GM10266 (cell line): ENCODE measurements around the gene KCNH1.
A peak's percentile ranks its signal among the peaks of the same experiment; 100 is the strongest.

Source experiments
- DNase-seq: peaks from one replicate; pipeline ENCODE4 v3.0.0; 2012; ENCODE audit errors: extremely low spot score
- CTCF ChIP-seq: IDR thresholded peaks from 2 replicates; pipeline ENCODE4 v1.5.1; 2012; ENCODE audit warnings: mild to moderate bottlenecking, low read depth; ENCODE audit not compliant: control insufficient read depth, insufficient read depth; ENCODE audit errors: missing control alignments

Gene KCNH1

DNA sequence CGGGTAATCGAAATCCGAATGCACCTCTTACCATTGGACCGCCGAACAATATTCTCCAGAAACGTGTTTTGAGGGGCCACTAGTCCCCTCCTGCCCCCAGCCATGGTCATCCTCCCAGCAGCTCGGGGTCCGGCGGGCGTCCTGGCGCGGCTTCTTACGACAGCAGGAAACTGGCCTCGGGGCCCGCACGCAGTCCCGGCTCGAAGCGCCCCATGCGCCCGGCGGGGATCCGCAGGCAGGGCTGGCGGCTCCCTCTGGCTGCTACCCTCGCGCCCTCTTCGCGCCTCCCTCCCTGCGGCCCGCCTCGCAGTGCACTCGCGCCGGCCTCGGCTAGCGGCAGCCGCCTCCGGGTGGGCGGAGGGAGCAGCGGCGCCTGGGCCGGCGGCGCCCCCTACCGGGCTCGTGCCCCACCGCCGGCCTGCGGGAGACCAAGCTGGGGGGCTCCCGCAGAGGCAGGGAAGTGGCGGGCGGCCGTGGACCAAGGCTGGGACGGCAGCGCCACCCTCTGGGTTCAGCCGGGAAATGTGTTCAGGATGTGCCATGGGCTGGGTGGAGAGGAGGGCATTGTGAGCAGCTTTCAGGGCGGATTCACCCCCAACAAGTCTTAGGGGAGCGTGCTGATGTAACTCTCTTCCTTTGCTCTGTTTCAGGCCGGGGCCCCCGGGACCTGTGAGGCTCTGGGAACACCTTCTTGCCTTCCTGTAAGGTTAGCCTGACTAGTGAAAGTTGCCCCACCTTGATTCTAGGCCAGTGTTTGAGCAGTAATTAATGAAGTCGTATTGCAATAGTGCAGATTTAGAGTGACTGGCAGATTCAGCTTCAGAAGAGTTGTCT lies at the start of gene KCNH1:
Gene KCNH1 (minus strand): TSS at position 313 of the 834 bp plus-strand sequence. CDS start 203 bp downstream, at position 110.
- peak; percentile 78 for TF ChIP-seq CTCF
- peak; percentile 89 for DNase-seq

- TF ChIP-seq CTCF = no peak
- no peak for DNase-seq
Observed at GRCh38 chr1:211182746-211183145, 48.8 kb upstream of the KCNH1 start.

DNA sequence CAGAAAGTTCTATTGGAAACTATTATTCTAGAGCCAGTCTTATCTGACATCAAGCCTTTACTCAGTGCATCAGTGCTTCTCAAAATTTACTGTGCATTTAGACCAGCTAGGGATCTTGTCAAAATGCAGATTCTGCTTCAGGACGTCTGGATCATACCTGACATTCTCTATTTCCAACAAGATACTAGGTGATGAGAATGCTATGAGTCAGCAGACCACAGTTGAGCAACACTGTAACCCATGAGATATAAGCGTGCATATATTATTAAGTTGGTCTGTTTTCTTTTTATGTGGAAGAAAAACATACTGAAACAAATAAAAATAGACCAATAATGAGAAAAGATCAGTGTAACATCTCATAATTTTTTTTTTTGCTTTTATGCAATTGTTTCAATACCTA lies 40.4 kb upstream of the KCNH1 start:
- DNase-seq = no peak
- no peak for TF ChIP-seq CTCF

DNA sequence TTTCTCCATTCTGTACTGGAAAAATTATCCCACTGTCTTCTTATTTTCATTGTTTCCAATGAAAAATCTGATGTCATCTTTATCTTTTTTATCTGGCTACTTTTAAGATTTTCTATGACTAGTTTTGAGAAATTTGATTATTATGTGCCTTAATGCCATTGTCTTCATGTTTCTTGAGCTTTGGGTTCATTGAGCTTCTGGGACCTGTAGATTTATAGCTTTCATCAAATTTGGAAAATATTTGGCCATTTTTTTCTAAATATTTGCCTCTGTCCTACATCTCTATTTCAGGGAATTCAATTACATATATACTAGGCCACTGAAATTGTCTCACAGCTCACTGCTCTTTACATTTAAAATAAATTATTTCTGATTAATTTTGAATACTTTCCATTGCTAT lies 38.7 kb upstream of the KCNH1 start:
- no peak for DNase-seq
- TF ChIP-seq CTCF = no peak

DNA sequence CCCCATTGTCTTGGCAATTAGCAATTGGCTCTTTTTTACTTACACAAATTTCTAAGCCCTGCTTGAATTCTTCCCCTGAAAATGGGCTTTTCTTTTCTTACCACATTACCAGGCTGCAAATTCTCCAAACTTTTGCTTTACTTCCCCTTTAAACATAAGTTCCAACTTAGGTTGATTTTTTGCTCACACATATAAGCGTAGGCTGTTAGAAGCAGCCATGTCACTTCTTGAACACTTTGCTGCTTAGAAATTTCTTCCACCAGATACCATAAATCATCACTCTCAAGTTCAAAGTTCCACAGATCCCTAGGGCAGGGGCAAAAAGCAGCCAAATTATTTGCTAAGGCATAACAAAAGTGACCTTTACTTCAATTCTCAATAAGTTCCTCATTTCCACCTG lies 35.4 kb upstream of the KCNH1 start:
- DNase-seq = no peak
- no peak for TF ChIP-seq CTCF

GRCh38 chr1:211158866-211159265 lies 24.9 kb upstream of the KCNH1 start:
- DNase-seq = no peak
- no peak for TF ChIP-seq CTCF

GRCh38 chr1:211155040-211155439 lies 21.1 kb upstream of the KCNH1 start:
- no peak for TF ChIP-seq CTCF
- DNase-seq = no peak
